ENCODE measurements around the gene LMNA.
"Not testable (repeated sequence)": the region's sequence is repeated elsewhere in the genome, so short reads cannot be mapped to it uniquely, and the experiment has no call there.

LMNA gene

DNA sequence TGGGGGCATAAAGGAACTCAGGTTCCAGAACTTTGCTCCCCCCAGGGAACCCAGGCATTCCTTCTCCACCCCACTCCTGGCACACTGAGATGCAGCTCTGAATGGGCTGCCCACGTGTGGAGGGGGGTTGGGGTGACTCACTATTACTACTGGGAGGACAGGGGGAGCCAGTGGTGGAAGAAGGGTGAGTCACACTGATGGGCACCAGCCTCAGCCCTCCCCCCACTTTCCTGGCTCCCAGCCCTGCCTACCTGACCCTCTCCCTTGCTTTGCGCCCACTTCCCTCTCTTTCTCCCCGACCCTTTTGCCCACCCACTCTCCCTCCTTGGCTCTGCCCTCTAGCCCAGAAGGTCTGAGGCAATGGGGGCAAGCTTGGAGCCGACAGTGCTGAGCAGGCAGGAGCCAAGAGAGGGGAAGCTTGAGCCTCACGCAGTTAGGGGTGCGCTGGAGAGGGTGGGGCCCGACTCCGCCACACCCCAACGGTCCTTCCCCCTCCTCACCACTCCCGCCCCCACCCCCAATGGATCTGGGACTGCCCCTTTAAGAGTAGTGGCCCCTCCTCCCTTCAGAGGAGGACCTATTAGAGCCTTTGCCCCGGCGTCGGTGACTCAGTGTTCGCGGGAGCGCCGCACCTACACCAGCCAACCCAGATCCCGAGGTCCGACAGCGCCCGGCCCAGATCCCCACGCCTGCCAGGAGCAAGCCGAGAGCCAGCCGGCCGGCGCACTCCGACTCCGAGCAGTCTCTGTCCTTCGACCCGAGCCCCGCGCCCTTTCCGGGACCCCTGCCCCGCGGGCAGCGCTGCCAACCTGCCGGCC, at the start of gene LMNA:
Gene LMNA (plus strand): TSS at position 611 of the 818 bp plus-strand sequence. CDS start 208 bp downstream, outside the sequence.
- H3K27me3 ChIP-seq (ENCODE audit: control insufficient read depth in 1 of 2, insufficient read depth in 2 of 2, low read length in 2 of 2), result no peaks in the 10 kb centered on the region
- H3K9ac ChIP-seq (ENCODE audit: low read length in 2 of 2), result peak within 1 kb of the TSS; percentile 97 to 99
- H3K27ac ChIP-seq (ENCODE audit: low read length), result peak within 1 kb of the TSS; percentile 99
- no peaks in the 10 kb centered on the region for H3K36me3 ChIP-seq (ENCODE audit: control insufficient read depth in 2 of 2, insufficient read depth in 2 of 2, low read length in 2 of 2)
- peaks cover 46% of the 10 kb centered on the region for H3K4me1 ChIP-seq (ENCODE audit: control insufficient read depth, insufficient read depth, low read length)
- H3K9me3 ChIP-seq (ENCODE audit: control insufficient read depth in 2 of 2, low read length in 2 of 2), result no peaks in the 10 kb centered on the region
- H3K4me3 ChIP-seq (ENCODE audit: low read length in 2 of 2), result peak within 1 kb of the TSS; percentile 99 to 100

DNA sequence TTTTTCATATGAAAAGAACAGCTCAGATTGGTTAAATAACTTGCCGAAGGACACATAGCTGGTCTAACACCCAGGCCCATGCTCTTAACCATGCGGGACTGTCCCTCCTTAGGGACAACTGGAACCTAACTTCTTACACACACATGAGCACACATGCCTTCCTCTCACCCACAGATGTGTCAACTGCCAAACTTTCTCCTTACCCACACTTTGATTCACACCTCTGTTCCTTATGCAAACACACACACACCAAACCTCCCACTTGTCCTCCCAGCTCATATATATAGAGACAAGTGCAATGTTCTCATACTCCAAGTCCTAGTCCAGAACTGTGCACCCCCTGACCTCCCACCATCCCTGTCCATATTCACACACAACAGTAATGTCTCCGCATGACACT, 49.3 kb upstream of the LMNA start:
- no peak overlapping the region for H3K4me3 ChIP-seq (ENCODE audit: low read length in 2 of 2)
- no peaks in the 10 kb centered on the region for H3K9me3 ChIP-seq (ENCODE audit: control insufficient read depth in 2 of 2, low read length in 2 of 2)
- H3K4me1 ChIP-seq (ENCODE audit: control insufficient read depth, insufficient read depth, low read length), result no peaks in the 10 kb centered on the region
- H3K36me3 ChIP-seq (ENCODE audit: control insufficient read depth in 2 of 2, insufficient read depth in 2 of 2, low read length in 2 of 2), result no peaks in the 10 kb centered on the region
- peaks cover 0 to 4% of the 10 kb centered on the region in 2 donors for H3K27me3 ChIP-seq (ENCODE audit: control insufficient read depth in 1 of 2, insufficient read depth in 2 of 2, low read length in 2 of 2)
- H3K9ac ChIP-seq (ENCODE audit: low read length in 2 of 2), result no peak overlapping the region
- no peak overlapping the region for H3K27ac ChIP-seq (ENCODE audit: low read length)

DNA sequence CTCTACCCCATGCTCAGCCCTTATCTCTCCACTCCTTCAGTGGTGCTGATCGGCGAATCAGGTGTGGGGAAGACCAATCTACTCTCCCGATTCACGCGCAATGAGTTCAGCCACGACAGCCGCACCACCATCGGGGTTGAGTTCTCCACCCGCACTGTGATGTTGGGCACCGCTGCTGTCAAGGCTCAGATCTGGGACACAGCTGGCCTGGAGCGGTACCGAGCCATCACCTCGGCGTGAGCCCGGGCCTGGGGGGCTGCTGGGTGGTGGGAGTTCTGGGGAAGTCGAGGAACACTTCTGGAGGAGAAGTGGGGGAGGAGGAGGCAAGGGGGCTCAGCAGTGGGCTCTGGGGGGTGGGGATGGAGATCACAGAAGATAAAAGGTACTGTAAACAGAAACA, 48.6 kb upstream of the LMNA start:
- peaks cover 0 to 5% of the 10 kb centered on the region in 2 donors for H3K27me3 ChIP-seq (ENCODE audit: control insufficient read depth in 1 of 2, insufficient read depth in 2 of 2, low read length in 2 of 2)
- H3K4me1 ChIP-seq (ENCODE audit: control insufficient read depth, insufficient read depth, low read length), result no peaks in the 10 kb centered on the region
- H3K4me3 ChIP-seq (ENCODE audit: low read length in 2 of 2), result no peak overlapping the region
- H3K36me3 ChIP-seq (ENCODE audit: control insufficient read depth in 2 of 2, insufficient read depth in 2 of 2, low read length in 2 of 2), result no peaks in the 10 kb centered on the region
- H3K9ac ChIP-seq (ENCODE audit: low read length in 2 of 2), result no peak overlapping the region
- H3K27ac ChIP-seq (ENCODE audit: low read length), result no peak overlapping the region
- no peaks in the 10 kb centered on the region for H3K9me3 ChIP-seq (ENCODE audit: control insufficient read depth in 2 of 2, low read length in 2 of 2)

GRCh38 chr1:156067262-156067661, 47.2 kb upstream of the LMNA start:
- no peak overlapping the region for H3K9ac ChIP-seq (ENCODE audit: low read length in 2 of 2)
- no peak overlapping the region for H3K27ac ChIP-seq (ENCODE audit: low read length)
- H3K27me3 ChIP-seq (ENCODE audit: control insufficient read depth in 1 of 2, insufficient read depth in 2 of 2, low read length in 2 of 2), result peaks cover 0 to 6% of the 10 kb centered on the region in 2 donors
- no peaks in the 10 kb centered on the region for H3K9me3 ChIP-seq (ENCODE audit: control insufficient read depth in 2 of 2, low read length in 2 of 2)
- no peak overlapping the region for H3K4me3 ChIP-seq (ENCODE audit: low read length in 2 of 2)
- no peaks in the 10 kb centered on the region for H3K36me3 ChIP-seq (ENCODE audit: control insufficient read depth in 2 of 2, insufficient read depth in 2 of 2, low read length in 2 of 2)
- no peaks in the 10 kb centered on the region for H3K4me1 ChIP-seq (ENCODE audit: control insufficient read depth, insufficient read depth, low read length)

- H3K9me3 ChIP-seq (ENCODE audit: control insufficient read depth in 2 of 2, low read length in 2 of 2), result no peaks in the 10 kb centered on the region
- no peak overlapping the region for H3K9ac ChIP-seq (ENCODE audit: low read length in 2 of 2)
- no peak overlapping the region for H3K4me3 ChIP-seq (ENCODE audit: low read length in 2 of 2)
- H3K4me1 ChIP-seq (ENCODE audit: control insufficient read depth, insufficient read depth, low read length), result no peaks in the 10 kb centered on the region
- peaks cover 0 to 7% of the 10 kb centered on the region in 2 donors for H3K27me3 ChIP-seq (ENCODE audit: control insufficient read depth in 1 of 2, insufficient read depth in 2 of 2, low read length in 2 of 2)
- H3K27ac ChIP-seq (ENCODE audit: low read length), result no peak overlapping the region
- no peaks in the 10 kb centered on the region for H3K36me3 ChIP-seq (ENCODE audit: control insufficient read depth in 2 of 2, insufficient read depth in 2 of 2, low read length in 2 of 2)
Measured at GRCh38 chr1:156069490-156070455, 44.7 kb upstream of the LMNA start.

DNA sequence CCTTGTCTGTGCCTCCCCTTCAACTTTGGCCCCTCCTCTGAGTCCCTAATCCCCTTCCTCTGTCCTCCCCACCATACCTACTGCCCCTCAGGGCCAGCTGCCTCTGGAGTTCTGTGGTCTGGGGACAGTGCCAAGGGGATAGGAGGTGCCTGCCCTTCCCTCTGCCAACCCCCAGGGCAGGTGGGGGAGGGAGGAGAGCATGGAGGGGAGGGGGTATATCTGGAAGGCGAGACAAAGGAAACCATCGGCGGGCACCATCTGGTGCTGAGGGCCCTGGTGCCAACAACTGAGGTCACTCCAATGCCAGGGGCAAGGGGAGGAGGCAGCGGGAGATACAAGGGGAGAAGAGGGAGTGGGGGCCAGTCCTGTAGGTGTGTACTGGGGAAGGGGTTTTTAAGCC, 44.0 kb upstream of the LMNA start:
- Histone ChIP-seq H3K4me3 (ENCODE audit: low read length in 2 of 2) (no peak overlapping the region), H3K9ac (ENCODE audit: low read length in 2 of 2) (no peak overlapping the region), H3K27me3 (ENCODE audit: control insufficient read depth in 1 of 2, insufficient read depth in 2 of 2, low read length in 2 of 2) (peaks cover 0 to 7% of the 10 kb centered on the region in 2 donors), H3K4me1 (ENCODE audit: control insufficient read depth, insufficient read depth, low read length) (no peaks in the 10 kb centered on the region), H3K27ac (ENCODE audit: low read length) (no peak overlapping the region), H3K9me3 (ENCODE audit: control insufficient read depth in 2 of 2, low read length in 2 of 2) (no peaks in the 10 kb centered on the region), H3K36me3 (ENCODE audit: control insufficient read depth in 2 of 2, insufficient read depth in 2 of 2, low read length in 2 of 2) (no peaks in the 10 kb centered on the region)

GRCh38 chr1:156071332-156071816, 43.1 kb upstream of the LMNA start:
- H3K4me3 ChIP-seq (ENCODE audit: low read length in 2 of 2); H3K9me3 ChIP-seq (ENCODE audit: control insufficient read depth in 2 of 2, low read length in 2 of 2); H3K9ac ChIP-seq (ENCODE audit: low read length in 2 of 2); H3K36me3 ChIP-seq (ENCODE audit: control insufficient read depth in 2 of 2, insufficient read depth in 2 of 2, low read length in 2 of 2); H3K4me1 ChIP-seq (ENCODE audit: control insufficient read depth, insufficient read depth, low read length); H3K27ac ChIP-seq (ENCODE audit: low read length); H3K27me3 ChIP-seq (ENCODE audit: control insufficient read depth in 1 of 2, insufficient read depth in 2 of 2, low read length in 2 of 2): not testable (repeated sequence)

DNA sequence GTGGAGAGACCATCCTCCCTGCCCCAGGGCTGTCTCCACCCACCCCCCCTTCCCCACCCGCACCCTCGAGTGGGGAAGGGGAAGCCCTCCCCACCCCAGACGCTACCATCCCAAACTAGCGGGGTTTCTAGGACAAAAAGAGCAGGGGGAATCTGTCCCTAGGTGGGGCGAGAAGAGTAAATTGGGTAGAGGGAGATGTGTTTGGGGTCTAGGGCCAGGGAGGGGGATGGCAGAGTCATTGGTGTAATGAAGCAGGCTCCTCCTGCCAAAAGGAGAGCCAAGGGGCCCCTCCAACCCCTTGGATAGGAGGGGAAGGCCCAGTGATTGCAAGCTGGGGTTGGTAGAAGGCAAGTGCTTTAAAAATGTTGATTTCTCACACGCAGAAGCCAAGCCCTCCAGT, 42.3 kb upstream of the LMNA start:
- Histone ChIP-seq H3K4me3 (ENCODE audit: low read length in 2 of 2) (no peak overlapping the region), H3K9ac (ENCODE audit: low read length in 2 of 2) (no peak overlapping the region), H3K36me3 (ENCODE audit: control insufficient read depth in 2 of 2, insufficient read depth in 2 of 2, low read length in 2 of 2) (no peaks in the 10 kb centered on the region), H3K27ac (ENCODE audit: low read length) (no peak overlapping the region), H3K4me1 (ENCODE audit: control insufficient read depth, insufficient read depth, low read length) (peaks cover 15% of the 10 kb centered on the region), H3K27me3 (ENCODE audit: control insufficient read depth in 1 of 2, insufficient read depth in 2 of 2, low read length in 2 of 2) (peaks cover 0 to 6% of the 10 kb centered on the region in 2 donors), H3K9me3 (ENCODE audit: control insufficient read depth in 2 of 2, low read length in 2 of 2) (no peaks in the 10 kb centered on the region)

DNA sequence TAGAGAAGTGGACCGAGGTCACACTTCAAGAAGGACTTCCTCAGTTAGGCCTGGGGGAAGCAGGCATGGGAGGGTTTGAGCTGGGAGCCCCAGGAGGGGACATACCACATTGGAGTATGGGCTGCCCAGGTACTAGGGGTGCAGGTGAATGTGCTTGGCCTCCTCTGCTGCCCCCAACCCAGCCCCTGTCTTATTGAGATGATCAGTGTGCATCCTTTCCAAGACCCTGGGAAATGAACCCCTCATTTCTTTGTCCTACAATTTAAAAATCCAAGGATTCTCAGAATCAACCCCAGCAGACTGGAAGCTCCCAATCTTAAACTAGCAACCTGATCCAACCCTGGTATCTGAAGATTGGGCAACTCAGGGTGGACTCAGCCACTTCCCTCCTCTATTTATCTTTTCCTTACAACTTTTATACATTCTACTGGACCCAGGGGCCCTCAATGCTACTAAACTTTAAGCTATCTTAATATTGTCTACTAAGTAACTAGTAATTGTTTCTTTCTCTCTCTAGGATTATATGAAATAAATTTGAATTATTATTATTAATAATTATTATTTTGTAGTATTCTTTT, 41.3 kb upstream of the LMNA start:
- Histone ChIP-seq H3K4me3 (ENCODE audit: low read length in 2 of 2) (no peak overlapping the region), H3K27ac (ENCODE audit: low read length) (no peak overlapping the region), H3K36me3 (ENCODE audit: control insufficient read depth in 2 of 2, insufficient read depth in 2 of 2, low read length in 2 of 2) (no peaks in the 10 kb centered on the region), H3K9ac (ENCODE audit: low read length in 2 of 2) (no peak overlapping the region), H3K27me3 (ENCODE audit: control insufficient read depth in 1 of 2, insufficient read depth in 2 of 2, low read length in 2 of 2) (peaks cover 0 to 5% of the 10 kb centered on the region in 2 donors), H3K4me1 (ENCODE audit: control insufficient read depth, insufficient read depth, low read length) (peaks cover 16% of the 10 kb centered on the region), H3K9me3 (ENCODE audit: control insufficient read depth in 2 of 2, low read length in 2 of 2) (no peaks in the 10 kb centered on the region)

GRCh38 chr1:156073740-156074139, 40.8 kb upstream of the LMNA start:
- peaks cover 0 to 5% of the 10 kb centered on the region in 2 donors for H3K27me3 ChIP-seq (ENCODE audit: control insufficient read depth in 1 of 2, insufficient read depth in 2 of 2, low read length in 2 of 2)
- H3K4me1 ChIP-seq (ENCODE audit: control insufficient read depth, insufficient read depth, low read length), result peaks cover 16% of the 10 kb centered on the region
- no peaks in the 10 kb centered on the region for H3K36me3 ChIP-seq (ENCODE audit: control insufficient read depth in 2 of 2, insufficient read depth in 2 of 2, low read length in 2 of 2)
- H3K27ac ChIP-seq (ENCODE audit: low read length), result no peak overlapping the region
- H3K9me3 ChIP-seq (ENCODE audit: control insufficient read depth in 2 of 2, low read length in 2 of 2), result no peaks in the 10 kb centered on the region
- H3K4me3 ChIP-seq (ENCODE audit: low read length in 2 of 2), result no peak overlapping the region
- H3K9ac ChIP-seq (ENCODE audit: low read length in 2 of 2), result no peak overlapping the region
